Activated T-cell treated with anti-CD3 and anti-CD28 coated beads for 1 hour (primary cell): ENCODE measurements around the gene HSF2.
"Not testable (repeated sequence)": the region's sequence is repeated elsewhere in the genome, so short reads cannot be mapped to it uniquely, and the experiment has no call there.

ENCODE experiments used
- DNase-seq: peaks from one replicate; pipeline ENCODE4 v3.0.0-alpha.2; 2020; ENCODE audit warnings: low read depth

The HSF2 gene

GRCh38 chr6:122455116-122455515, 55.7 kb downstream of the HSF2 start:
- not testable (repeated sequence) for DNase-seq

GRCh38 chr6:122458087-122458486, 58.6 kb downstream of the HSF2 start:
- no peak for DNase-seq

GRCh38 chr6:122459240-122459639, 59.8 kb downstream of the HSF2 start:
- DNase-seq, result no peak

GRCh38 chr6:122459865-122460416, 60.5 kb downstream of the HSF2 start:
- DNase-seq, result not testable (repeated sequence)

- DNase-seq, result no peak
These were observed 62.4 kb downstream of the HSF2 start for GRCh38 chr6:122461885-122462284.

GRCh38 chr6:122471107-122472021, 71.9 kb downstream of the HSF2 start, which contains the start of gene SERINC1:
SERINC1 (minus strand) TSS chr6:122471807; CDS start chr6:122471737, 70 bp downstream.
- peak; percentile 85 for DNase-seq

GRCh38 chr6:122472022-122472340, 72.5 kb downstream of the HSF2 start:
- DNase-seq, result no peak

GRCh38 chr6:122476131-122476530, 76.7 kb downstream of the HSF2 start:
- DNase-seq, result no peak

GRCh38 chr6:122482750-122483080, 83.3 kb downstream of the HSF2 start:
- no peak for DNase-seq
